Measurements from ENCODE around the gene USP12. TPM values are rescaled to one million over a fixed set of nuclear protein-coding genes. Genes with fewer than 3 reads are reported as not detected.

Gene USP12
- total RNA-seq, 1 donor from 2014 or later: 19.1 TPM

DNA sequence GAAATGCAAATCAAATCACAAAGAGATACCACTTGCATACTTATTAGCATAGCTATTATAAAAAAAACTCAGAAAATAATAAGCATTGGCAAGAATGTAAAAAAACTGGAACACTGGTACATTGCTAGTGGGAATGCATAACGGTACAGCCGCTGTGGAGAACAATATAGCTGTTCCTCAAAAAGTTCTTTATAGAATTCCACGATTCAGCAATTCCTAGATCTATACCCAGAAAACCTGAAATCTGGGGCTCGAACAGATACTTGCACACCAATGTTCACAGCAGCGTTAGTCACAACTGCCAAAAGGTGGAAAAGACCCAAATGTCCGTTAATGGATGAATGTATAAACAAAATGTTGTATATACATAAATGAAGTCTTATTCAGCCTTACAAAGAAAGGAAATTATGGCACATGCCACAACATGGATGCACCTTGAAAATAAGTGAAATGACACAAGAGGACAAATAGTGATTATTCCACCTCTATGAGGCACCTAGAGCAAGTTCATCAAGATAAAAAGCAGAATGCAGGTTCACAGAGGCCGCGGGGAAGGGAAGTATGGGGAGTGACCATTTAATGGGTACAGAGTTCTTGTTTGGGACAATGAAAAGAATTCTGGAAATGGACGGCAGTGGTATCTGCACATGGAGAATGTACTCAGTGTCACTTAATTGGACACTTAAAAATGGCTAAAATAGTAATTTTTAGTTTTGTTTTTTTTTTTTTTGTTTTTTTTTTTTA, 107.2 kb downstream of the USP12 start:
- no peak for DNase-seq (ENCODE audit: extremely low spot score, unreplicated experiment)
- H3K4me1 Mint-ChIP-seq (ENCODE audit: unreplicated experiment): no peaks in the 10 kb centered on the region
- no peaks in the 10 kb centered on the region for H3K27me3 Mint-ChIP-seq
- TF ChIP-seq, protein P1, sequence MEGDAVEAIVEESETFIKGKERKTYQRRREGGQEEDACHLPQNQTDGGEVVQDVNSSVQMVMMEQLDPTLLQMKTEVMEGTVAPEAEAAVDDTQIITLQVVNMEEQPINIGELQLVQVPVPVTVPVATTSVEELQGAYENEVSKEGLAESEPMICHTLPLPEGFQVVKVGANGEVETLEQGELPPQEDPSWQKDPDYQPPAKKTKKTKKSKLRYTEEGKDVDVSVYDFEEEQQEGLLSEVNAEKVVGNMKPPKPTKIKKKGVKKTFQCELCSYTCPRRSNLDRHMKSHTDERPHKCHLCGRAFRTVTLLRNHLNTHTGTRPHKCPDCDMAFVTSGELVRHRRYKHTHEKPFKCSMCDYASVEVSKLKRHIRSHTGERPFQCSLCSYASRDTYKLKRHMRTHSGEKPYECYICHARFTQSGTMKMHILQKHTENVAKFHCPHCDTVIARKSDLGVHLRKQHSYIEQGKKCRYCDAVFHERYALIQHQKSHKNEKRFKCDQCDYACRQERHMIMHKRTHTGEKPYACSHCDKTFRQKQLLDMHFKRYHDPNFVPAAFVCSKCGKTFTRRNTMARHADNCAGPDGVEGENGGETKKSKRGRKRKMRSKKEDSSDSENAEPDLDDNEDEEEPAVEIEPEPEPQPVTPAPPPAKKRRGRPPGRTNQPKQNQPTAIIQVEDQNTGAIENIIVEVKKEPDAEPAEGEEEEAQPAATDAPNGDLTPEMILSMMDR (conservative IDR thresholded peaks at IDR 0.05): no peak
- H3K4me3 Mint-ChIP-seq: no peak overlapping the region
- H3K9me3 Mint-ChIP-seq: no peaks in the 10 kb centered on the region
- no peak overlapping the region for H3K27ac Mint-ChIP-seq
- H3K36me3 Mint-ChIP-seq: peaks cover 8% of the 10 kb centered on the region

DNA sequence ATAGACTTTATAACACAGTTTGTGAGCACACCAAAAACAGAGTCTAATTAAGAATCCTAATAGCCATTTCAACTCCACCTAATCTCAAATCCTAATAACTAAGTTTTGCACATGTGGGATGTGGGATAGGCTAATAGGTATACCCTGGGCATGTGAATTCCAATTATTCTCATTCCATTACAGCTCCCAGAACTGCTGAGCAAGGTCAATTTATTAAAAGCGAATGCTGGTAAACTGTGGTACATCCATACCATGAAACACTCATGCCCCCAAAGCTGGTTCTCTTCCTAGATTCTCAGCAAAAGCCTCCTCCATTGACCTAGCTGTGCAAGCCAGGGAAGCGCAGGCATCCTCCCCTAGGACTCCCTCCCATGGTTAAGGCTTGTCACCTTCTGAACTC, 113.8 kb downstream of the USP12 start:
- no peak for DNase-seq (ENCODE audit: extremely low spot score, unreplicated experiment)
- Mint-ChIP-seq H3K27me3 (no peaks in the 10 kb centered on the region), H3K36me3 (no peaks in the 10 kb centered on the region), H3K4me3 (no peak overlapping the region), H3K27ac (no peak overlapping the region), H3K4me1 (ENCODE audit: unreplicated experiment) (peaks cover 19% of the 10 kb centered on the region), H3K9me3 (no peaks in the 10 kb centered on the region)
- TF ChIP-seq, protein P1 (conservative IDR thresholded peaks at IDR 0.05): no peak

DNA sequence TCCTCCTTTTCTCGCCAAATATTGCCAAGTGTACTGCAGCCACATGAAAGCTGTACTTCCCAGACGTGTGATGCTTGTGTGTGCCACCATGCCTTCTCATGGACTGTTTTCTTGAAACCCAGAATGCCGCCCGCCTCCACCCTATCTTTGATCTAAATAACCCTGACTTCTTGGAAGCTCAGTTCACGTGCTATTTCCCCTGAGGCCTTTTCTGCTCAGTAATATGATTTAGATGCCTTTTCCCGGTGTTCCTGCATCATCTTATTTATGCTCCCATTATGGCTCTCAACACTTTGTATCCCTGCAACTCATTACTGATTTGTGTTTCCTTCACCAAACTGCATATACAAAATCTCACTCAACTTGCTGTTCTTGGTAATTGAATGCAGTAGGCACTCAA, 116.1 kb downstream of the USP12 start:
- Mint-ChIP-seq H3K27me3 (no peaks in the 10 kb centered on the region), H3K27ac (no peak overlapping the region), H3K4me1 (ENCODE audit: unreplicated experiment) (peaks cover 19% of the 10 kb centered on the region), H3K9me3 (no peaks in the 10 kb centered on the region), H3K36me3 (no peaks in the 10 kb centered on the region), H3K4me3 (no peak overlapping the region)
- TF ChIP-seq, protein P1 (conservative IDR thresholded peaks at IDR 0.05): no peak
- no peak for DNase-seq (ENCODE audit: extremely low spot score, unreplicated experiment)

DNA sequence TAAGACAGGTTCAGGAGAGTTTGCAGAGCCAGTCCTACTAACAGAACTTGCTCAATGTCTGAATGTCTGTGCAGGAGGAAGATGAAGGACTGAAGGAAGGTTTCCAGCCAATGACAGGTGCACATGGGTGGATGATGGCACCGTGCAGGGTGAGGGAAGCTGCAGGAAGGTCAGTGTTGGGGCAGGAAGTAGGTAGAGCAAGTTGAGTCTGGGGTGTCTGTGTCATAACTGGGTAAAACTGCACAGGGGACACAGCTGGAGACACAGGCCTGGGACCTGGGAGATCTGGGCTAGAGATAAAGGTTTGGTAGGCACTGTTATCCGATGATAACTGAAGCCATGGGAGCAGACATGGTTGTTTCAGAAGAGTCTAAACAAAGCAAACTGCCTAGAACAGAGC, 116.9 kb downstream of the USP12 start:
- Mint-ChIP-seq H3K36me3 (no peaks in the 10 kb centered on the region), H3K9me3 (no peaks in the 10 kb centered on the region), H3K4me3 (no peak overlapping the region), H3K4me1 (ENCODE audit: unreplicated experiment) (peaks cover 19% of the 10 kb centered on the region), H3K27ac (no peak overlapping the region), H3K27me3 (no peaks in the 10 kb centered on the region)
- no peak for DNase-seq (ENCODE audit: extremely low spot score, unreplicated experiment)
- TF ChIP-seq, protein P1 (conservative IDR thresholded peaks at IDR 0.05): no peak

DNA sequence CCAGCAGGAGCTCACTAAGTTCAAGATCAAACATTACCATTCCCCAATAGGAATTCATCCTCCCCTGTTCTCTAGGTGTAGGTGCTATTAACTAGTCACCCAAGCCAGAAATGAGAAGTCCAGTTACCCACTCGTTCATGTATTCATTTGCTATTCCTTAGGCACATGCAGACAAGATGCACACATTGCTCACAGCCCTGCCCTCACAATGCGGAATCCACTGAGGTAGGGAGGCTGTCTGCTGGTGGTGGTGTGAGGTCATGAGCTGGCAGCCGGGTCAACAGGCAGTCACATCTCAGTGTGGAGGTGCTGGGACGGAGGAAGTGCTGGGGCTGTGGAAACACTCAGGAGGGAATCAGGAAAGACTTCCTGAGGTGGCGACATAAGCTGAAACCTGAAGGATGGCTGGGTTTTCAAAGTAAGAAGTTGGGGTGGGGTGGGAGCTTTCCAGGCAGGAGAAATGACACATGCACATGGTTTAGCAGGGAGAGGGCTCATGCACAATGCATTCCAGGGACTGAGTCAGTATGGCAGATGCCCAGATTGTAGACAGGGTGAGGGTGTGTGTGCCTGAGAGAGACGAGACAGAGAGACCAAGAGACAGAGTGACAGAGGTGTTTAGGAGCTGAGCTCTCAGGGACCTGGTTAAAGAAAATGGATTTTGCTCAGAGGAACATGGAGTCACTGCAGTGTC, 117.6 kb downstream of the USP12 start:
- peaks cover 19% of the 10 kb centered on the region for H3K4me1 Mint-ChIP-seq (ENCODE audit: unreplicated experiment)
- no peak for DNase-seq (ENCODE audit: extremely low spot score, unreplicated experiment)
- H3K4me3 Mint-ChIP-seq: no peak overlapping the region
- H3K9me3 Mint-ChIP-seq: no peaks in the 10 kb centered on the region
- no peaks in the 10 kb centered on the region for H3K36me3 Mint-ChIP-seq
- TF ChIP-seq, protein P1 (conservative IDR thresholded peaks at IDR 0.05): no peak
- no peak overlapping the region for H3K27ac Mint-ChIP-seq
- no peaks in the 10 kb centered on the region for H3K27me3 Mint-ChIP-seq
